ENCODE results near the gene BMP2K. TPM values are rescaled to one million over a fixed set of nuclear protein-coding genes. Genes with fewer than 3 reads are reported as not detected.

The BMP2K gene
- total and polyA plus RNA-seq, 2 of the 8 experiments (the other 6 are each of a cell fraction or from before 2014, with no cell fraction given), result 15.6 to 24.1 TPM

DNA sequence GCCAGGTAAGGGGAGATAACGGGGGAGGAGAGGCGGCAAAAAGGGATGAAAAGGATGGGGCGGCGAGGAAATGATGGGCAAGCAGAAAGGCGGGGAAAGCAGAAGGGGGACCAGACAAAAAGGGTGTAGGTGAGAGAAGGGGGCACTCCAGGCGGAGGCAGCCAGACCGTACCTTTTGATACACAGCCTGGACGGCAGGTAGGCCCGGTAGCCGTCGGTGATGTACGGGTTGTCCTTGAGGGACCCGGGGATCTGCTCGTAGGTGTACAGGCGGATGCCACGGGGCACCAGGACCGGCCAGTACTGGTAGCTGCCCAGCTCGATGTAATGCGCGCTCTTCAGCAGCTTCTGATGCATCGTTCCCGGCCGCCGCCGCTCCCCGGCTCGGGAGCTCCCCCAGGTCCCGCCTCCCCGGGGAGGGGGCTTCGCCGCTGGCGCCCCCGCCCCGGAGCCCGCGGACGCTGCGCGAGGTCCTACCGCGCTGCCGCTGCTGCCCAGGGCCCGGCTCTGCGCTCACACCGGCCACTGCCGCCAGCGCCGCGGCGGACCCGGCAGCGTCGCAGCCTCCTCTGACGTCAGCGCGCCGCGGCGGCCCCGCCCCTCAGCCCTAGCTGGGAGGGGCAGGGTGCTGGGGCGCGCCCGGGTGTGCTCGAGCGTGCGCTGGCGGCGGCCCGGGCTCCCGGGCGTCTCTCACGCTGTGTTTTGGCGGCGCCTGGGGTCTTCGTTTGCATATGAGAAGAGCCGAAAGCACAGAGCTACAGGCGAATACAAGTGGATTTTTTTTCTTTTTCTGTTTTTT, 162.9 kb downstream of the BMP2K start, which contains the start of gene PAQR3 (continued):
- TF ChIP-seq, protein P1, sequence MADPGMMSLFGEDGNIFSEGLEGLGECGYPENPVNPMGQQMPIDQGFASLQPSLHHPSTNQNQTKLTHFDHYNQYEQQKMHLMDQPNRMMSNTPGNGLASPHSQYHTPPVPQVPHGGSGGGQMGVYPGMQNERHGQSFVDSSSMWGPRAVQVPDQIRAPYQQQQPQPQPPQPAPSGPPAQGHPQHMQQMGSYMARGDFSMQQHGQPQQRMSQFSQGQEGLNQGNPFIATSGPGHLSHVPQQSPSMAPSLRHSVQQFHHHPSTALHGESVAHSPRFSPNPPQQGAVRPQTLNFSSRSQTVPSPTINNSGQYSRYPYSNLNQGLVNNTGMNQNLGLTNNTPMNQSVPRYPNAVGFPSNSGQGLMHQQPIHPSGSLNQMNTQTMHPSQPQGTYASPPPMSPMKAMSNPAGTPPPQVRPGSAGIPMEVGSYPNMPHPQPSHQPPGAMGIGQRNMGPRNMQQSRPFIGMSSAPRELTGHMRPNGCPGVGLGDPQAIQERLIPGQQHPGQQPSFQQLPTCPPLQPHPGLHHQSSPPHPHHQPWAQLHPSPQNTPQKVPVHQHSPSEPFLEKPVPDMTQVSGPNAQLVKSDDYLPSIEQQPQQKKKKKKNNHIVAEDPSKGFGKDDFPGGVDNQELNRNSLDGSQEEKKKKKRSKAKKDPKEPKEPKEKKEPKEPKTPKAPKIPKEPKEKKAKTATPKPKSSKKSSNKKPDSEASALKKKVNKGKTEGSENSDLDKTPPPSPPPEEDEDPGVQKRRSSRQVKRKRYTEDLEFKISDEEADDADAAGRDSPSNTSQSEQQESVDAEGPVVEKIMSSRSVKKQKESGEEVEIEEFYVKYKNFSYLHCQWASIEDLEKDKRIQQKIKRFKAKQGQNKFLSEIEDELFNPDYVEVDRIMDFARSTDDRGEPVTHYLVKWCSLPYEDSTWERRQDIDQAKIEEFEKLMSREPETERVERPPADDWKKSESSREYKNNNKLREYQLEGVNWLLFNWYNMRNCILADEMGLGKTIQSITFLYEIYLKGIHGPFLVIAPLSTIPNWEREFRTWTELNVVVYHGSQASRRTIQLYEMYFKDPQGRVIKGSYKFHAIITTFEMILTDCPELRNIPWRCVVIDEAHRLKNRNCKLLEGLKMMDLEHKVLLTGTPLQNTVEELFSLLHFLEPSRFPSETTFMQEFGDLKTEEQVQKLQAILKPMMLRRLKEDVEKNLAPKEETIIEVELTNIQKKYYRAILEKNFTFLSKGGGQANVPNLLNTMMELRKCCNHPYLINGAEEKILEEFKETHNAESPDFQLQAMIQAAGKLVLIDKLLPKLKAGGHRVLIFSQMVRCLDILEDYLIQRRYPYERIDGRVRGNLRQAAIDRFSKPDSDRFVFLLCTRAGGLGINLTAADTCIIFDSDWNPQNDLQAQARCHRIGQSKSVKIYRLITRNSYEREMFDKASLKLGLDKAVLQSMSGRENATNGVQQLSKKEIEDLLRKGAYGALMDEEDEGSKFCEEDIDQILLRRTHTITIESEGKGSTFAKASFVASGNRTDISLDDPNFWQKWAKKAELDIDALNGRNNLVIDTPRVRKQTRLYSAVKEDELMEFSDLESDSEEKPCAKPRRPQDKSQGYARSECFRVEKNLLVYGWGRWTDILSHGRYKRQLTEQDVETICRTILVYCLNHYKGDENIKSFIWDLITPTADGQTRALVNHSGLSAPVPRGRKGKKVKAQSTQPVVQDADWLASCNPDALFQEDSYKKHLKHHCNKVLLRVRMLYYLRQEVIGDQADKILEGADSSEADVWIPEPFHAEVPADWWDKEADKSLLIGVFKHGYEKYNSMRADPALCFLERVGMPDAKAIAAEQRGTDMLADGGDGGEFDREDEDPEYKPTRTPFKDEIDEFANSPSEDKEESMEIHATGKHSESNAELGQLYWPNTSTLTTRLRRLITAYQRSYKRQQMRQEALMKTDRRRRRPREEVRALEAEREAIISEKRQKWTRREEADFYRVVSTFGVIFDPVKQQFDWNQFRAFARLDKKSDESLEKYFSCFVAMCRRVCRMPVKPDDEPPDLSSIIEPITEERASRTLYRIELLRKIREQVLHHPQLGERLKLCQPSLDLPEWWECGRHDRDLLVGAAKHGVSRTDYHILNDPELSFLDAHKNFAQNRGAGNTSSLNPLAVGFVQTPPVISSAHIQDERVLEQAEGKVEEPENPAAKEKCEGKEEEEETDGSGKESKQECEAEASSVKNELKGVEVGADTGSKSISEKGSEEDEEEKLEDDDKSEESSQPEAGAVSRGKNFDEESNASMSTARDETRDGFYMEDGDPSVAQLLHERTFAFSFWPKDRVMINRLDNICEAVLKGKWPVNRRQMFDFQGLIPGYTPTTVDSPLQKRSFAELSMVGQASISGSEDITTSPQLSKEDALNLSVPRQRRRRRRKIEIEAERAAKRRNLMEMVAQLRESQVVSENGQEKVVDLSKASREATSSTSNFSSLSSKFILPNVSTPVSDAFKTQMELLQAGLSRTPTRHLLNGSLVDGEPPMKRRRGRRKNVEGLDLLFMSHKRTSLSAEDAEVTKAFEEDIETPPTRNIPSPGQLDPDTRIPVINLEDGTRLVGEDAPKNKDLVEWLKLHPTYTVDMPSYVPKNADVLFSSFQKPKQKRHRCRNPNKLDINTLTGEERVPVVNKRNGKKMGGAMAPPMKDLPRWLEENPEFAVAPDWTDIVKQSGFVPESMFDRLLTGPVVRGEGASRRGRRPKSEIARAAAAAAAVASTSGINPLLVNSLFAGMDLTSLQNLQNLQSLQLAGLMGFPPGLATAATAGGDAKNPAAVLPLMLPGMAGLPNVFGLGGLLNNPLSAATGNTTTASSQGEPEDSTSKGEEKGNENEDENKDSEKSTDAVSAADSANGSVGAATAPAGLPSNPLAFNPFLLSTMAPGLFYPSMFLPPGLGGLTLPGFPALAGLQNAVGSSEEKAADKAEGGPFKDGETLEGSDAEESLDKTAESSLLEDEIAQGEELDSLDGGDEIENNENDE (IDR thresholded peaks at IDR 0.05; ENCODE audit: insufficient replicate concordance, low read length), result no peak
- no peak for TF ChIP-seq NRF1 (IDR thresholded peaks at IDR 0.05; ENCODE audit: low read depth, low read length)
- TF ChIP-seq CBX5 (IDR thresholded peaks at IDR 0.05; ENCODE audit: low read depth, low read length), result no peak
- TF ChIP-seq RXRA (IDR thresholded peaks at IDR 0.05; ENCODE audit: insufficient read depth, low read depth, low read length), result no peak
- no peak for TF ChIP-seq JUN (IDR thresholded peaks at IDR 0.05; ENCODE audit: low read depth, low read length)
- peak; percentile 73 for TF ChIP-seq POLR2AphosphoS5 (IDR thresholded peaks at IDR 0.05; ENCODE audit: low read depth, low read length)
- TF ChIP-seq SP2 (IDR thresholded peaks at IDR 0.05; ENCODE audit: low read length), result no peak
- TF ChIP-seq, protein P2, sequence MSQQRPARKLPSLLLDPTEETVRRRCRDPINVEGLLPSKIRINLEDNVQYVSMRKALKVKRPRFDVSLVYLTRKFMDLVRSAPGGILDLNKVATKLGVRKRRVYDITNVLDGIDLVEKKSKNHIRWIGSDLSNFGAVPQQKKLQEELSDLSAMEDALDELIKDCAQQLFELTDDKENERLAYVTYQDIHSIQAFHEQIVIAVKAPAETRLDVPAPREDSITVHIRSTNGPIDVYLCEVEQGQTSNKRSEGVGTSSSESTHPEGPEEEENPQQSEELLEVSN (IDR thresholded peaks at IDR 0.05), result no peak
- TF ChIP-seq EP300 (IDR thresholded peaks at IDR 0.05; ENCODE audit: borderline replicate concordance in 1 of 2, low read depth in 2 of 2, low read length in 2 of 2), result 0 out of 3 replicates have a peak, but pooled peaks of 1 of the 2 experiments have one; percentile 49
